Tibial nerve (tissue), 4 donors: ENCODE measurements around the gene NUDC.

Source experiments
- EP300 ChIP-seq, 2 donors: sonication (generic); formaldehyde crosslinking; IDR thresholded peaks; one replicate each; pipeline ENCODE4 v1.6.1; 2017; ENCODE audit warnings: antibody characterized with exemption in 2 of 2, mild to moderate bottlenecking in 1 of 2
- POLR2A ChIP-seq, 2 donors: fragments of 450-650 bp; IDR thresholded peaks; one replicate each; pipeline ENCODE4 v1.6.1; 2017; ENCODE audit warnings: antibody characterized with exemption in 2 of 2, mild to moderate bottlenecking in 2 of 2, moderate library complexity in 2 of 2
- TF ChIP-seq, protein P1 (sequence below), 5 experiments: fragments of 200-600 bp in 3 of 5; fragments of 450-650 bp in 2 of 5; sonication (generic) in 3 of 5; IDR thresholded peaks; one replicate each; pipeline ENCODE4 v1.5.1; 2016 to 2019; ENCODE audit warnings: antibody characterized with exemption in 5 of 5, mild to moderate bottlenecking in 3 of 5, moderate library complexity in 2 of 5

DNA sequence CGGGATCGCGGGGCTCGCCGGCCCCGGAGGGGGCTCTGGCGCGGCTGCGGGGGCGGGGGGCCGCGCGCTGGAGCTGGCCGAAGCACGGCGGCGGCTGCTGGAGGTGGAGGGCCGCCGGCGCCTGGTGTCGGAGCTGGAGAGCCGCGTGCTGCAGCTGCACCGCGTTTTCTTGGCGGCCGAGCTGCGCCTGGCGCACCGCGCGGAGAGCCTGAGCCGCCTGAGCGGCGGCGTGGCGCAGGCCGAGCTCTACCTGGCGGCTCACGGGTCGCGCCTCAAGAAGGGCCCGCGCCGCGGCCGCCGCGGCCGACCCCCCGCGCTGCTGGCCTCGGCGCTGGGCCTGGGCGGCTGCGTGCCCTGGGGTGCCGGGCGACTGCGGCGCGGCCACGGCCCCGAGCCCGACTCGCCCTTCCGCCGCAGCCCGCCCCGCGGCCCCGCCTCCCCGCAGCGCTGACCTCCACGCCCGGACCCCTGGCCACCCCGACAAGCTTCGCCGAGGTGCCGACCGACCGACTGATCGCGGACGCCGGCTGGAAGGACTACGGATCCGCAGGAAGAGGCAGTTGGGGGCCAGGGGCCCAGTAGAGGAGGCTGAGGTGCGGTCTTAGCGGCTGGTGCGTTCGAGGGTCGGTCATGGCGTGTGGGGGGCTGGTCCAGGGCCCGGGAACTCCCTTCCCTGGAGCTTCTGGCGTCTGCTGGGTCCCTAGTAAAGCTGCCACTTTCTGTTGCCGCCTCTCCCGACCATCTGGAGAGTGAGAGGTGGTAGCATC is 72.7 kb downstream of the NUDC start:
- TF ChIP-seq POLR2A (IDR thresholded peaks at IDR 0.05) (no peak), EP300 (IDR thresholded peaks at IDR 0.05) (no peak)
- TF ChIP-seq, protein P1, sequence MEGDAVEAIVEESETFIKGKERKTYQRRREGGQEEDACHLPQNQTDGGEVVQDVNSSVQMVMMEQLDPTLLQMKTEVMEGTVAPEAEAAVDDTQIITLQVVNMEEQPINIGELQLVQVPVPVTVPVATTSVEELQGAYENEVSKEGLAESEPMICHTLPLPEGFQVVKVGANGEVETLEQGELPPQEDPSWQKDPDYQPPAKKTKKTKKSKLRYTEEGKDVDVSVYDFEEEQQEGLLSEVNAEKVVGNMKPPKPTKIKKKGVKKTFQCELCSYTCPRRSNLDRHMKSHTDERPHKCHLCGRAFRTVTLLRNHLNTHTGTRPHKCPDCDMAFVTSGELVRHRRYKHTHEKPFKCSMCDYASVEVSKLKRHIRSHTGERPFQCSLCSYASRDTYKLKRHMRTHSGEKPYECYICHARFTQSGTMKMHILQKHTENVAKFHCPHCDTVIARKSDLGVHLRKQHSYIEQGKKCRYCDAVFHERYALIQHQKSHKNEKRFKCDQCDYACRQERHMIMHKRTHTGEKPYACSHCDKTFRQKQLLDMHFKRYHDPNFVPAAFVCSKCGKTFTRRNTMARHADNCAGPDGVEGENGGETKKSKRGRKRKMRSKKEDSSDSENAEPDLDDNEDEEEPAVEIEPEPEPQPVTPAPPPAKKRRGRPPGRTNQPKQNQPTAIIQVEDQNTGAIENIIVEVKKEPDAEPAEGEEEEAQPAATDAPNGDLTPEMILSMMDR (IDR thresholded peaks at IDR 0.05): no peak
